Gastroesophageal sphincter (tissue), 4 donors: ENCODE data around the gene FTSJ1. TPM values are rescaled to one million over a fixed set of nuclear protein-coding genes. Genes with fewer than 3 reads are reported as not detected.

Source experiments
- ATAC-seq: fragments of 150-250 bp; one replicate; pipeline ENCODE4 v1.9.1; 2016; ENCODE audit warnings: mild to moderate bottlenecking, moderate library complexity
- H3K27ac ChIP-seq, 4 donors: fragments of 200-600 bp; sonication (generic) in 3 of 4; 1 replicate in 3 of 4; 2 replicates in 1 of 4; pipeline ENCODE4 v1.5.1; 2016 to 2019
- H3K27me3 ChIP-seq: fragments of 200-600 bp; sonication (generic); one replicate; pipeline ENCODE4 v1.5.1; 2019
- H3K36me3 ChIP-seq, 2 donors: fragments of 200-600 bp; sonication (generic); one replicate each; pipeline ENCODE4 v1.5.1; 2019; ENCODE audit warnings: control low read depth in 1 of 2
- H3K4me1 ChIP-seq, 3 donors: fragments of 200-600 bp; sonication (generic); 1 replicate in 2 of 3; 2 replicates in 1 of 3; pipeline ENCODE4 v1.5.1; 2016 to 2019; ENCODE audit warnings: control low read depth in 2 of 3
- H3K4me3 ChIP-seq, 2 donors: fragments of 200-600 bp; sonication (generic); one replicate each; pipeline ENCODE4 v1.5.1; 2019; ENCODE audit warnings: mild to moderate bottlenecking in 1 of 2, moderate library complexity in 1 of 2
- H3K9me3 ChIP-seq, 3 donors: fragments of 200-600 bp; sonication (generic); one replicate each; pipeline ENCODE4 v1.5.1; 2017 to 2019; ENCODE audit warnings: control low read depth in 2 of 3
- CTCF ChIP-seq, 4 experiments: fragments of 200-600 bp in 2 of 4; fragments of 450-650 bp in 2 of 4; sonication (generic) in 1 of 4; IDR thresholded peaks; one replicate each; pipeline ENCODE4 v1.5.1; 2017 to 2019; ENCODE audit warnings: antibody characterized with exemption in 4 of 4, mild to moderate bottlenecking in 2 of 4, moderate library complexity in 2 of 4
- EP300 ChIP-seq: sonication (generic); formaldehyde crosslinking; IDR thresholded peaks from one replicate; pipeline ENCODE4 v1.6.1; 2017; ENCODE audit warnings: antibody characterized with exemption, mild to moderate bottlenecking
- POLR2A ChIP-seq, 2 donors: fragments of 450-650 bp; IDR thresholded peaks; one replicate each; pipeline ENCODE4 v1.6.1; 2017; ENCODE audit warnings: antibody characterized with exemption in 2 of 2, mild to moderate bottlenecking in 2 of 2, moderate library complexity in 1 of 2
- POLR2AphosphoS5 ChIP-seq: sonication (generic); formaldehyde crosslinking; IDR thresholded peaks from one replicate; pipeline ENCODE4 v1.6.1; 2017; ENCODE audit warnings: antibody characterized with exemption
- whole genome bisulfite sequencing, 2 donors: methylation state at CpG; one replicate each; pipeline ENCODE4 v1.1.5; 2018; ENCODE audit warnings: low coverage in 1 of 2; 5-methylcytosine and 5-hydroxymethylcytosine counted together
- total RNA-seq, 4 donors: library from RNA; depleted of rRNA; stranded (reverse); fragments of >200 nt; gene quantifications; one replicate each; pipeline ENCODE4 v1.1.0, GENCODE V29; 2016

Gene FTSJ1
- total RNA-seq, 4 donors from 2014 or later = 31.1 to 43.0 (median 38.9) TPM

- Histone ChIP-seq H3K4me1 (no peaks in the 10 kb centered on the region), H3K36me3 (peaks cover 0 to 24% of the 10 kb centered on the region in 2 donors), H3K27me3 (no peaks in the 10 kb centered on the region), H3K27ac (peak overlapping the region in 1 of 4 donors; percentile 48), H3K4me3 (no peak overlapping the region), H3K9me3 (no peaks in the 10 kb centered on the region)
- 66 to 100% methylated on average over 1 to 4 of the region's 5 CpGs for WGBS, 2 donors
- peak; percentile 69 for ATAC-seq
- TF ChIP-seq POLR2AphosphoS5 (no peak), CTCF (IDR thresholded peaks at IDR 0.05) (no peak), EP300 (no peak), POLR2A (IDR thresholded peaks at IDR 0.05) (no peak)
Measured at GRCh38 chrX:48531358-48531959, 55.5 kb downstream of the FTSJ1 start.

- peak overlapping the region in 1 of 4 donors; percentile 15 for H3K27ac ChIP-seq
- H3K27me3 ChIP-seq = no peaks in the 10 kb centered on the region
- TF ChIP-seq POLR2AphosphoS5 = no peak
- no peaks in the 10 kb centered on the region for H3K4me1 ChIP-seq
- no peak overlapping the region for H3K4me3 ChIP-seq
- no peaks in the 10 kb centered on the region for H3K9me3 ChIP-seq
- WGBS, 2 donors = no CpG with 5 or more reads among the region's 1 CpG
- peaks cover 0 to 17% of the 10 kb centered on the region in 2 donors for H3K36me3 ChIP-seq
- ATAC-seq = no peak
Measured at GRCh38 chrX:48532161-48532560, 56.2 kb downstream of the FTSJ1 start.

GRCh38 chrX:48533165-48533564 lies 57.2 kb downstream of the FTSJ1 start:
- Histone ChIP-seq H3K4me1 (no peaks in the 10 kb centered on the region), H3K36me3 (peaks cover 0 to 7% of the 10 kb centered on the region in 2 donors), H3K4me3 (no peak overlapping the region), H3K9me3 (no peaks in the 10 kb centered on the region), H3K27ac (no peak overlapping the region), H3K27me3 (no peaks in the 10 kb centered on the region)
- no peak for TF ChIP-seq POLR2AphosphoS5
- TF ChIP-seq EP300 = no peak
- TF ChIP-seq POLR2A (IDR thresholded peaks at IDR 0.05) = no peak
- no peak for TF ChIP-seq CTCF (IDR thresholded peaks at IDR 0.05)
- no peak for ATAC-seq
- 63 to 75% methylated on average over 2 of the region's 3 CpGs for WGBS, 2 donors

Other genes with a start within 250 kb of the FTSJ1 start
- gene SSX1, start 220.8 kb upstream of the FTSJ1 start, total RNA-seq = not detected
- gene SSX3, start 119.5 kb upstream of the FTSJ1 start, total RNA-seq = not detected
- under 1 TPM in 1 of 4 donors, not detected in 3; 0.27 TPM for gene SSX4, start 92.7 kb upstream of the FTSJ1 start, total RNA-seq
- gene SSX4B, start 64.2 kb upstream of the FTSJ1 start, total RNA-seq = under 1 TPM in 1 of 4 donors, not detected in 3; 0.27 TPM
- 1 to 10 TPM; 4.2 to 7.9 (median 4.7) TPM for gene SLC38A5, start 5.9 kb upstream of the FTSJ1 start, total RNA-seq
- gene PORCN, start 32.8 kb downstream of the FTSJ1 start, total RNA-seq = 10 to 100 TPM in 3 of 4 donors, 1 to 10 TPM in 1; 9.4 to 21.0 (median 13.2) TPM
- gene EBP, start 45.6 kb downstream of the FTSJ1 start, total RNA-seq = 10 to 100 TPM; 12.9 to 17.7 (median 14.5) TPM
- 10 to 100 TPM in 3 of 4 donors, 1 to 10 TPM in 1; 8.4 to 16.9 (median 12.7) TPM for gene TBC1D25, start 63.5 kb downstream of the FTSJ1 start, total RNA-seq
- 100 to 1,000 TPM in 3 of 4 donors, 10 to 100 TPM in 1; 83.7 to 233 (median 182) TPM for gene RBM3, start 98.3 kb downstream of the FTSJ1 start, total RNA-seq
- 100 to 1,000 TPM; 108 to 182 (median 139) TPM for gene WDR13, start 121.3 kb downstream of the FTSJ1 start, total RNA-seq
- 1 to 10 TPM; 1.6 to 5.4 (median 3.7) TPM for gene WAS, start 207.6 kb downstream of the FTSJ1 start, total RNA-seq
- 10 to 100 TPM in 1 of 4 donors, 1 to 10 TPM in 3; 3.4 to 11.7 (median 5.1) TPM for gene SUV39H1, start 220.5 kb downstream of the FTSJ1 start, total RNA-seq